HG02973 (cell line): ENCODE results near the gene NXPE2.
"Not testable (repeated sequence)": the region's sequence is repeated elsewhere in the genome, so short reads cannot be mapped to it uniquely, and the experiment has no call there.

Experiments used
- ATAC-seq: cut with Tn5 transposase; IDR thresholded peaks from one replicate; pipeline ENCODE4 v1.9.1; 2021; ENCODE audit warnings: moderate library complexity; ENCODE audit not compliant: unreplicated experiment

NXPE2 gene

GRCh38 chr11:114678125-114679036 lies at the start of gene NXPE2:
Gene NXPE2, plus strand, starts transcription at chr11:114678527. Its CDS starts 49 bp downstream, at chr11:114678576.
- ATAC-seq: no peak

GRCh38 chr11:114631445-114631965 lies 46.8 kb upstream of the NXPE2 start:
- not testable (repeated sequence) for ATAC-seq

GRCh38 chr11:114639440-114639839 lies 38.9 kb upstream of the NXPE2 start:
- not testable (repeated sequence) for ATAC-seq

- ATAC-seq: no peak
Measured at GRCh38 chr11:114650661-114651060, 27.7 kb upstream of the NXPE2 start.

GRCh38 chr11:114651145-114651718 lies 27.1 kb upstream of the NXPE2 start:
- no peak for ATAC-seq

- ATAC-seq: no peak
Measured at GRCh38 chr11:114653148-114653547, 25.2 kb upstream of the NXPE2 start.

GRCh38 chr11:114664641-114665040 lies 13.7 kb upstream of the NXPE2 start:
- ATAC-seq: no peak

- ATAC-seq: no peak
Measured at GRCh38 chr11:114666760-114667159, 11.6 kb upstream of the NXPE2 start.

GRCh38 chr11:114668109-114668508 lies 10.2 kb upstream of the NXPE2 start:
- no peak for ATAC-seq

- no peak for ATAC-seq
Measured at GRCh38 chr11:114673661-114674060, 4.7 kb upstream of the NXPE2 start.

GRCh38 chr11:114679505-114679904 lies 1.2 kb downstream of the NXPE2 start:
- no peak for ATAC-seq

GRCh38 chr11:114683007-114683406 lies 4.7 kb downstream of the NXPE2 start:
- ATAC-seq: no peak

GRCh38 chr11:114684636-114685035 lies 6.3 kb downstream of the NXPE2 start:
- ATAC-seq: no peak

- no peak for ATAC-seq
Measured at GRCh38 chr11:114685097-114685496, 6.8 kb downstream of the NXPE2 start.

GRCh38 chr11:114705280-114706024 lies 27.1 kb downstream of the NXPE2 start:
- no peak for ATAC-seq

GRCh38 chr11:114709960-114710359 lies 31.6 kb downstream of the NXPE2 start:
- ATAC-seq: no peak

GRCh38 chr11:114713756-114714155 lies 35.4 kb downstream of the NXPE2 start:
- no peak for ATAC-seq

GRCh38 chr11:114719562-114719961 lies 41.2 kb downstream of the NXPE2 start:
- no peak for ATAC-seq

GRCh38 chr11:114724916-114725524 lies 46.7 kb downstream of the NXPE2 start:
- ATAC-seq: no peak

GRCh38 chr11:114725623-114726022 lies 47.3 kb downstream of the NXPE2 start:
- no peak for ATAC-seq

- no peak for ATAC-seq
Measured at GRCh38 chr11:114736806-114737205, 58.5 kb downstream of the NXPE2 start.
